K562 (cell line): ENCODE data around the gene RASL12. TPM values are rescaled to one million over a fixed set of nuclear protein-coding genes. Genes with fewer than 3 reads are reported as not detected.

Source experiments
- BCLAF1 ChIP-seq, 2 experiments: fragments of 450-650 bp in 1 of 2; IDR thresholded peaks; 2 replicates each; pipeline ENCODE4 v1.6.1; 2011 to 2017; ENCODE audit warnings: low read depth in 2 of 2, antibody characterized with exemption in 1 of 2, borderline replicate concordance in 1 of 2, low read length in 1 of 2, mild to moderate bottlenecking in 1 of 2, mixed read lengths in 1 of 2; ENCODE audit not compliant: control insufficient read depth in 1 of 2
- CBX1 ChIP-seq: sonication (generic); IDR thresholded peaks from 2 replicates; pipeline ENCODE4 v1.6.1; 2016; ENCODE audit warnings: antibody characterized with exemption, low read depth, mild to moderate bottlenecking
- E2F4 ChIP-seq: sonication (generic); formaldehyde crosslinking; IDR thresholded peaks from 2 replicates; pipeline ENCODE4 v1.8.0; 2022; ENCODE audit warnings: mild to moderate bottlenecking, low read depth, missing genetic modification reagents
- FOSL1 ChIP-seq: fragments of 200-800 bp; sonication (Bioruptor generic); conservative IDR thresholded peaks from 2 replicates; pipeline ENCODE4 v1.6.1; 2016; ENCODE audit warnings: missing genetic modification characterization, missing compliant biosample characterization
- HMGXB4 ChIP-seq: sonication (generic); formaldehyde crosslinking; IDR thresholded peaks from 2 replicates; pipeline ENCODE4 v1.8.1; 2023; ENCODE audit warnings: mild to moderate bottlenecking, missing genetic modification reagents
- MAFK ChIP-seq: IDR thresholded peaks from 2 replicates; pipeline ENCODE4 v1.6.1; 2011; ENCODE audit warnings: low read length, improper control_type of control experiment
- MTA1 ChIP-seq: fragments of 450-650 bp; IDR thresholded peaks from 2 replicates; pipeline ENCODE4 v1.6.1; 2017; ENCODE audit warnings: borderline replicate concordance
- MXI1 ChIP-seq: IDR thresholded peaks from 2 replicates; pipeline ENCODE4 v1.6.1; 2011; ENCODE audit warnings: low read depth, mild to moderate bottlenecking, improper control_type of control experiment, low read length
- NCOA6 ChIP-seq: fragments of 450-650 bp; IDR thresholded peaks from 2 replicates; pipeline ENCODE4 v1.6.1; 2017; ENCODE audit warnings: mild to moderate bottlenecking
- NFIC ChIP-seq: fragments of 450-650 bp; IDR thresholded peaks from 2 replicates; pipeline ENCODE4 v1.6.1; 2017; ENCODE audit warnings: mild to moderate bottlenecking, inconsistent platforms
- POLR3A ChIP-seq: IDR thresholded peaks from 2 replicates; pipeline ENCODE4 v1.6.1; 2011; ENCODE audit warnings: borderline replicate concordance, mild to moderate bottlenecking, moderate library complexity; ENCODE audit not compliant: insufficient read length, insufficient read depth; ENCODE audit errors: extremely low read depth
- SIX5 ChIP-seq, 2 experiments: IDR thresholded peaks; 2 replicates each; pipeline ENCODE4 v1.6.1; 2011; ENCODE audit warnings: low read length in 2 of 2, borderline replicate concordance in 1 of 2, low read depth in 1 of 2, mild to moderate bottlenecking in 1 of 2, moderate library complexity in 1 of 2; ENCODE audit not compliant: insufficient read depth in 1 of 2
- SMARCC2 ChIP-seq: fragments of 450-650 bp; IDR thresholded peaks from 2 replicates; pipeline ENCODE4 v1.6.1; 2017; ENCODE audit warnings: antibody characterized with exemption, moderate library complexity, mild to moderate bottlenecking, low read depth
- SNIP1 ChIP-seq: fragments of 450-650 bp; IDR thresholded peaks from 2 replicates; pipeline ENCODE4 v1.7.1; 2017; ENCODE audit warnings: low read depth, mild to moderate bottlenecking
- SUPT5H ChIP-seq: fragments of 450-650 bp; IDR thresholded peaks from 2 replicates; pipeline ENCODE4 v1.6.1; 2016
- TEAD2 ChIP-seq: fragments of 450-650 bp; IDR thresholded peaks from 2 replicates; pipeline ENCODE4 v1.6.1; 2016; ENCODE audit warnings: missing genetic modification characterization, control low read depth, missing compliant biosample characterization
- TRIM24 ChIP-seq, 2 experiments: fragments of 450-650 bp; IDR thresholded peaks; 2 replicates each; pipeline ENCODE4 v1.6.1; 2016
- ZNF408 ChIP-seq: fragments of 250-450 bp; sonication (Bioruptor Pico); IDR thresholded peaks from 2 replicates; pipeline ENCODE4 v1.4.0; 2020; ENCODE audit warnings: low read depth, mild to moderate bottlenecking, moderate library complexity
- ZNF445 ChIP-seq: fragments of 250-450 bp; sonication (Bioruptor Pico); IDR thresholded peaks from 2 replicates; pipeline ENCODE4 v1.4.0; 2020; ENCODE audit warnings: low read depth, mild to moderate bottlenecking, moderate library complexity
- ZNF511 ChIP-seq: sonication (generic); formaldehyde crosslinking; IDR thresholded peaks from 2 replicates; pipeline ENCODE4 v1.8.0; 2022; ENCODE audit warnings: mild to moderate bottlenecking, missing genetic modification reagents
- ZNF512 ChIP-seq: IDR thresholded peaks from 2 replicates; pipeline ENCODE4 v1.6.1; 2016; ENCODE audit warnings: missing genetic modification characterization, missing compliant biosample characterization
- polyA plus RNA-seq, 8 experiments: library from polyadenylated mRNA; depleted of rRNA in 4 of 8; stranded (reverse) in 5 of 8; unstranded in 3 of 8; fragments of >200 nt; fragmentation: Nextera tagmentation in 2 of 8; fragmentation: Illumina TruSeq in 1 of 8; extraction: Ambion mirVana in 2 of 8; extraction: Trizol in 1 of 8; gene quantifications; 2 replicates each; pipeline versions ENCODE4 v1.2.1 to v1.2.3, GENCODE V29; 2011 to 2014; ENCODE audit warnings: inconsistent platforms in 1 of 8, missing spikeins in 1 of 8
- total RNA-seq, 7 experiments: library from RNA; depleted of rRNA in 6 of 7; stranded (reverse); fragments of >200 nt in 6 of 7; fragmentation: Illumina TruSeq in 2 of 7; extraction: Trizol in 2 of 7; gene quantifications; 2 replicates each; pipeline versions ENCODE4 v1.2.1 to v1.2.3, GENCODE V29; 2011 to 2021; ENCODE audit warnings: low replicate concordance in 1 of 7

The RASL12 gene
- total and polyA plus RNA-seq, 9 of the 15 experiments (the other 6 are each of a cell fraction or from before 2014, with no cell fraction given), result not detected

- TF ChIP-seq BCLAF1 (IDR thresholded peaks at IDR 0.05; ENCODE audit: borderline replicate concordance in 1 of 2, control insufficient read depth in 1 of 2, low read depth in 2 of 2, low read length in 1 of 2) (0 out of 4 replicates have a peak, but pooled peaks of 1 of the 2 experiments have one; percentile 46), TRIM24 (IDR thresholded peaks at IDR 0.05) (peak in 1 of 2 experiments; percentile 8; a peak in 1 of 4 replicates), NCOA6 (no peak), NFIC (no peak), HMGXB4 (no peak), ZNF511 (CRISPR knock-in tag) (no peak), FOSL1 (tag) (0 out of 2 replicates have a peak, but pooled peaks have one; percentile 39), SMARCC2 (no peak), SNIP1 (no peak), MTA1 (peak; percentile 18; the same call in 1 of the 2 replicates), ZNF512 (tag) (peak; percentile 99), TEAD2 (no peak), ZNF445 (CRISPR knock-in tag) (no peak), MAFK (no peak), SUPT5H (no peak), E2F4 (CRISPR knock-in tag) (no peak), ZNF408 (CRISPR knock-in tag) (no peak), MXI1 (no peak), CBX1 (no peak), POLR3A (no peak), SIX5 (IDR thresholded peaks at IDR 0.05; ENCODE audit: borderline replicate concordance in 1 of 2, insufficient read depth in 1 of 2, low read depth in 1 of 2, low read length in 2 of 2) (no peak)
Observed at GRCh38 chr15:65066001-65066634, 1.7 kb downstream of the RASL12 start (continued).
